ENCODE measurements around the gene GAGE13. TPM values are rescaled to one million over a fixed set of nuclear protein-coding genes. Genes with fewer than 3 reads are reported as not detected.

GAGE13 gene
- total and polyA plus RNA-seq, 2 of the 13 experiments (the other 11 are each of a cell fraction or from before 2014, with no cell fraction given) = not detected

- FAIRE-seq = peak; percentile 48
- H3K4me2 ChIP-seq (ENCODE audit: low read depth, low read length) = no peak overlapping the region
- in situ Hi-C loops (cut with HindIII; ENCODE audit: extremely low pct_ligation_motif_present, low pct_unique_long_range_greater_than_20kb) = loop anchor here (10.0 kb wide), 1 partner anchor 463 kb away; no protein-coding TSS in a partner anchor
These were observed 39.6 kb upstream of the GAGE13 start for GRCh38 chrX:49291615-49292337.

More at GRCh38 chrX:49291615-49292337, 39.6 kb upstream of the GAGE13 start:
- Histone ChIP-seq H3K4me1 (ENCODE audit: insufficient read depth, low read length) (no peaks in the 10 kb centered on the region), H3K36me3 (replicated peaks in 1 of 2; ENCODE audit: control insufficient read depth in 1 of 2, insufficient read depth in 2 of 2, low read length in 2 of 2) (no peaks in the 10 kb centered on the region), H4K20me1 (ENCODE audit: insufficient read depth, low read length) (no peaks in the 10 kb centered on the region), H3K27me3 (ENCODE audit: control insufficient read depth in 1 of 2, insufficient read depth in 2 of 2, low read length in 2 of 2) (no peaks in the 10 kb centered on the region), H3K79me2 (ENCODE audit: insufficient read depth, low read length) (no peaks in the 10 kb centered on the region), H3K27ac (ENCODE audit: extremely low read length, insufficient read depth, low read length) (no peak overlapping the region), H3K4me3 (replicated peaks in 1 of 3; ENCODE audit: insufficient read depth in 1 of 3, low read depth in 2 of 3, low read length in 3 of 3) (no peak overlapping the region), H2AFZ (ENCODE audit: low read length) (no peak overlapping the region), H3K9me3 (ENCODE audit: low read length) (no peaks in the 10 kb centered on the region), H3K9ac (ENCODE audit: insufficient read depth, low read depth, low read length) (no peak overlapping the region)
- intact Hi-C loops (cut with micrococcal nuclease; ENCODE audit: unreplicated experiment) = loop anchor here (1.0 kb wide), 1 partner anchor 463 kb away; no protein-coding TSS in a partner anchor
- no TSS peak for BruUV-seq (replicated peaks)
- POLR2A ChIA-PET = no interaction called here
- ATAC-seq (peak; percentile 81), DNase-seq (ENCODE audit: low spot score) (peak; percentile 12)
- TF ChIP-seq SMC3 (IDR thresholded peaks at IDR 0.05; ENCODE audit: low read length) (peak; percentile 20; the same call in 1 of the 2 replicates), PRMT3 (CRISPR knock-in tag; IDR thresholded peaks at IDR 0.05; ENCODE audit: borderline replicate concordance, low read depth) (no peak), ARNT (IDR thresholded peaks at IDR 0.05) (no peak), CTCF (CRISPR knock-in tag; IDR thresholded peaks at IDR 0.05) (peak; percentile 74), STAG1 (CRISPR knock-in tag; IDR thresholded peaks at IDR 0.05) (peak; percentile 53)
- WGBS (ENCODE audit: low lambda C conversion rate) = 2% methylated on average over 10 of the region's 11 CpGs
- CTCF ChIA-PET (ENCODE audit: low intra/inter-chr PET ratio, low total read pairs) = interaction anchor here (1.3 kb wide), 1 partner anchor 462 kb away, joined by 3 read pairs; no protein-coding TSS in a partner anchor

Data from HepG2 (cell line).